Stomach (tissue), 9 donors: Measurements from ENCODE around the gene BLOC1S3. TPM values are rescaled to one million over a fixed set of nuclear protein-coding genes. Genes with fewer than 3 reads are reported as not detected.
A peak's percentile ranks its signal among the peaks of the same experiment; 100 is the strongest.

ENCODE experiments used
- DNase-seq, 2 donors: peaks; one replicate each; pipeline versions ENCODE4 v3.0.0 to v3.0.0-alpha.2; 2013 to 2019
- H3K27ac ChIP-seq, 5 donors: fragments of 200-600 bp in 4 of 5; sonication (generic) in 4 of 5; one replicate each; pipeline ENCODE4 v1.5.1; 2013 to 2019; ENCODE audit warnings: mild to moderate bottlenecking in 1 of 5, moderate library complexity in 1 of 5
- H3K27me3 ChIP-seq, 3 donors: fragments of 200-600 bp; sonication (generic); one replicate each; pipeline ENCODE4 v1.5.1; 2017 to 2019; ENCODE audit warnings: mixed run types in 1 of 3
- H3K36me3 ChIP-seq, 4 donors: fragments of 200-600 bp; sonication (generic); 1 replicate in 3 of 4; 2 replicates in 1 of 4; pipeline ENCODE4 v1.5.1; 2016 to 2019
- H3K4me1 ChIP-seq, 4 donors: fragments of 200-600 bp; sonication (generic); one replicate each; pipeline ENCODE4 v1.5.1; 2016 to 2019
- H3K4me3 ChIP-seq, 4 donors: fragments of 200-600 bp; sonication (generic) in 3 of 4; one replicate each; pipeline ENCODE4 v1.5.1; 2016 to 2019; ENCODE audit warnings: mild to moderate bottlenecking in 1 of 4
- H3K9me3 ChIP-seq, 4 donors: fragments of 200-600 bp; sonication (generic); one replicate each; pipeline ENCODE4 v1.5.1; 2016 to 2019
- EP300 ChIP-seq: sonication (generic); formaldehyde crosslinking; IDR thresholded peaks from one replicate; pipeline ENCODE4 v1.6.1; 2017; ENCODE audit warnings: antibody characterized with exemption
- POLR2A ChIP-seq, 4 donors: fragments of 450-650 bp; IDR thresholded peaks; one replicate each; pipeline ENCODE4 v1.6.1; 2016; ENCODE audit warnings: antibody characterized with exemption in 4 of 4, control low read depth in 2 of 4, mild to moderate bottlenecking in 1 of 4, moderate library complexity in 1 of 4
- POLR2AphosphoS5 ChIP-seq, 3 donors: sonication (generic); formaldehyde crosslinking; IDR thresholded peaks; one replicate each; pipeline ENCODE4 v1.6.1; 2016; ENCODE audit warnings: antibody characterized with exemption in 3 of 3
- WGBS, 5 donors: extraction: QIAGEN DNeasy Blood & Tissue Kit in 3 of 5; methylation state at CpG; one replicate each; pipeline versions ENCODE4 v1.1.5 to v1.1.7; 2013 to 2018; 5-methylcytosine and 5-hydroxymethylcytosine counted together
- intact Hi-C: fragments of 100-400 bp; cut with DNase I; formaldehyde crosslinking; loops from one replicate; pipeline ENCODE4 v1.15.1; 2023; ENCODE audit warnings: low total_unique reads
- polyA plus RNA-seq, 3 donors: library from polyadenylated mRNA; stranded (reverse); fragments of 200-250 nt; gene quantifications; one replicate each; pipeline ENCODE4 v1.2.3, GENCODE V29; 2013
- total RNA-seq, 5 donors: library from RNA; depleted of rRNA; stranded (reverse); fragments of >200 nt; gene quantifications; one replicate each; pipeline versions ENCODE4 v1.1.0 to v1.2.3, GENCODE V29; 2014 to 2016
- TF ChIP-seq, protein P1 (sequence below), 7 experiments: fragments of 450-650 bp in 4 of 7; fragments of 200-600 bp in 3 of 7; sonication (generic) in 3 of 7; IDR thresholded peaks; one replicate each; pipeline ENCODE4 v1.5.1; 2016 to 2019; ENCODE audit warnings: antibody characterized with exemption in 7 of 7, control low read depth in 2 of 7, mild to moderate bottlenecking in 1 of 7
- donor health status: healthy with polysubstance abuse.
- donor health status: Bipolar disorder and iron deficiency.
- donor health status: healthy.

BLOC1S3 gene
- total and polyA plus RNA-seq, 8 donors, result 3.1 to 71.0 (median 5.9) TPM

DNA sequence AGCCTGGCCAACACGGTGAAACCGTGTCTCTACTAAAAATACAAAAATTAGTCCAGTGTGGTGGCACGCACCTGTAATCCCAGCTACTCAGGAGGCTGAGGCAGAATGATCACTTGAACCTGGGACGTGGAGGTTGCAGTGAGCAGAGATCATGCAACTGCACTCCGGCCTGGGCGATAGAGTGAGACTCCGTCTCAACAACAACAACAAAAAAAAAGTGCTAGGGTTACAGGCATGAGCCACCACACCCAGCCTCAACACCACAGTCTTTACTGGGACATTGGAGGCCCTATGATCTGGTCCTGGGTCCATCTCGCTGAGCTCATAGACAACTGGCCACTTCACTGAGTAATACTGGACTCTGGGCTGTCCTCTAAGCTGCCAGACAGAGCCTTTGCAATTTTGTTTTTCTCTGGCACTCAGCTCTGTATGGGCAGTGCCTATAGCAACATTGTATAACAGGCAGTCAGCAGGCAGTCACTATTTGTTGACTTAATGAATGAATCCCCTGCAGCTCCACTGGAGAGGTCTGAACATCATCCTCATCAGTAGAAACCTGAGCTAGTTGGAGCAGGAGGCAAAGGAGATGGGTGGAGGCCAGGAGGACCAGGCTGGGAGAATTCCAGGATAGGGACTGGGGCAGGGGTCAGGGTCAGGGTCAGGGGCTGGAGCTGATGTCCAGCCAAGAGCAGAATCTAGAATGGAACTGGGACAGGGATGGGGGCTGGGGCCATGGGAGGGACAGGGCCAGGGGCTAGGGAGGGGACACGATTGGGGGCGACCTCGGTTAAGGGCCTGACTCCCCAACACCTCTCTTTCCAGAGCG, 8.1 kb downstream of the BLOC1S3 start:
- Histone ChIP-seq H3K27ac (no peak overlapping the region), H3K27me3 (no peaks in the 10 kb centered on the region), H3K4me1 (peaks cover 1 to 25% (median 6%) of the 10 kb centered on the region in 4 donors), H3K9me3 (no peaks in the 10 kb centered on the region), H3K4me3 (no peak overlapping the region), H3K36me3 (peaks cover 0 to 4% (median 2%) of the 10 kb centered on the region in 4 donors)
- DNase-seq, result no peak
- intact Hi-C loops, result no loop called here
- no peak for TF ChIP-seq POLR2A (IDR thresholded peaks at IDR 0.05)
- WGBS, 5 donors, result 79 to 93% (median 91%) methylated on average over 10 to 12 of the region's 12 CpGs

DNA sequence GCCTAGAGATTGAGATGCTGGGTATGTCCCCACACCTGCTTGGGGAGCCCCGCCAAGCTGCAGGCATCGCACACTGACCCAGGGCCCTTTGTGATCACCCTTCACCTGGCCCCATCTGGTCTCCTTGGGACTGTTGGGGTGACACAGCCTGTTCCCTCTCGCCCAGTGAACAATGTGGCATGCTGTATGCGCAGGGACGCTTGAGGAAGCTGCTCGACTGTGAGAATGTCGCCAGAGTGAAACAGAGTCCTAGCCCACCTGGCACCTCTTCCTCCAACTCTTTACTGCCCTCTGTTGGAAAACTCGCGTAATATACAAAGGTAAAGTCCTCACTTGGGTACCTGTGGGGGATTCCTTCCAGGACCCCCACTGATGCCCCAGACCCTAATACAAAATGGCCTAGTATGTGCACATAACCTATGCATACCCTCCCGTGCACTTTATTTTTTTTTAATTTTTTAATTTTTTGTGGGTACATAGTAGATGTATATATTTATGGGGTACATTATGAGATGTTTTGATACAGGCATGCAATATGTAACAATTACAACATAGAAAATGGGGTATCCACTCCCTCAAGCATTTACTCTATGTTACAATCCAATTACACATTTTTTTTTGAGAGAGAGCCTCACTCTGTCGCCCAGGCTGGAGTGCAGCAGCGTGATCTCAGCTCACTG, 9.0 kb downstream of the BLOC1S3 start:
- no peaks in the 10 kb centered on the region for H3K9me3 ChIP-seq
- no peak overlapping the region for H3K4me3 ChIP-seq
- H3K27ac ChIP-seq, result no peak overlapping the region
- H3K36me3 ChIP-seq, result peaks cover 0 to 9% (median 0%) of the 10 kb centered on the region in 4 donors
- 35 to 43% (median 40%) methylated on average over 10 to 12 of the region's 12 CpGs for WGBS, 5 donors
- no peaks in the 10 kb centered on the region for H3K27me3 ChIP-seq
- intact Hi-C loops, result no loop called here
- DNase-seq, result peak in 1 of 2 donors; percentile 73
- peaks cover 0 to 17% (median 5%) of the 10 kb centered on the region in 4 donors for H3K4me1 ChIP-seq
- no peak for TF ChIP-seq EP300
- no peak for TF ChIP-seq POLR2AphosphoS5 (IDR thresholded peaks at IDR 0.05)
- TF ChIP-seq, protein P1, sequence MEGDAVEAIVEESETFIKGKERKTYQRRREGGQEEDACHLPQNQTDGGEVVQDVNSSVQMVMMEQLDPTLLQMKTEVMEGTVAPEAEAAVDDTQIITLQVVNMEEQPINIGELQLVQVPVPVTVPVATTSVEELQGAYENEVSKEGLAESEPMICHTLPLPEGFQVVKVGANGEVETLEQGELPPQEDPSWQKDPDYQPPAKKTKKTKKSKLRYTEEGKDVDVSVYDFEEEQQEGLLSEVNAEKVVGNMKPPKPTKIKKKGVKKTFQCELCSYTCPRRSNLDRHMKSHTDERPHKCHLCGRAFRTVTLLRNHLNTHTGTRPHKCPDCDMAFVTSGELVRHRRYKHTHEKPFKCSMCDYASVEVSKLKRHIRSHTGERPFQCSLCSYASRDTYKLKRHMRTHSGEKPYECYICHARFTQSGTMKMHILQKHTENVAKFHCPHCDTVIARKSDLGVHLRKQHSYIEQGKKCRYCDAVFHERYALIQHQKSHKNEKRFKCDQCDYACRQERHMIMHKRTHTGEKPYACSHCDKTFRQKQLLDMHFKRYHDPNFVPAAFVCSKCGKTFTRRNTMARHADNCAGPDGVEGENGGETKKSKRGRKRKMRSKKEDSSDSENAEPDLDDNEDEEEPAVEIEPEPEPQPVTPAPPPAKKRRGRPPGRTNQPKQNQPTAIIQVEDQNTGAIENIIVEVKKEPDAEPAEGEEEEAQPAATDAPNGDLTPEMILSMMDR (IDR thresholded peaks at IDR 0.05), result peak in 4 of 7 experiments; percentile 16 to 54 (median 36)
- TF ChIP-seq POLR2A (IDR thresholded peaks at IDR 0.05), result no peak

DNA sequence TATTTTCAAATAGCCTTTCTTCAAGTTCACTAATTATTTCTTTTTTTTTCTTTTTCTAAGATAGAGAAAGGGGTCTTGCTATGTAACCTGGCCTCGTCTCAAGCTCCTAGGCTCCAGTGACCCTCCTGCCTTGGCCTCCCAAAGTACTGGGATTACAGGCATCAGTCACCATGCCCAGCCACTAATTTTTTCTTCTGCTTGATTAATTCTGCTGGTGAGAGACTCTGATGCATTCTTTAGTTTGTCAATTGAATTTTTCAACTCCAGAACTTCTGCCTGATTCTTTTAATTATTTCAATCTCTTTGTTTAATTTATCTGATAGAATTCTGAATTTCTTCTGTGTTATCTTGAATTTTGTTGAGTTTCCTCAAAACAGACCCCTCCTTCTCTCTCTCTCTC, 11.4 kb downstream of the BLOC1S3 start:
- DNase-seq, result no peak
- Histone ChIP-seq H3K4me1 (peaks cover 0 to 5% (median 0%) of the 10 kb centered on the region in 4 donors), H3K9me3 (no peaks in the 10 kb centered on the region), H3K27ac (no peak overlapping the region), H3K4me3 (no peak overlapping the region), H3K27me3 (no peaks in the 10 kb centered on the region), H3K36me3 (peaks cover 0 to 9% (median 0%) of the 10 kb centered on the region in 4 donors)
- no peak for TF ChIP-seq POLR2AphosphoS5 (IDR thresholded peaks at IDR 0.05)
- no peak for TF ChIP-seq EP300
- TF ChIP-seq, protein P1 (IDR thresholded peaks at IDR 0.05), result no peak
- TF ChIP-seq POLR2A (IDR thresholded peaks at IDR 0.05), result no peak
- intact Hi-C loops, result no loop called here
- 77 to 100% (median 97%) methylated on average over 1 of the region's 1 CpG for WGBS, 5 donors

DNA sequence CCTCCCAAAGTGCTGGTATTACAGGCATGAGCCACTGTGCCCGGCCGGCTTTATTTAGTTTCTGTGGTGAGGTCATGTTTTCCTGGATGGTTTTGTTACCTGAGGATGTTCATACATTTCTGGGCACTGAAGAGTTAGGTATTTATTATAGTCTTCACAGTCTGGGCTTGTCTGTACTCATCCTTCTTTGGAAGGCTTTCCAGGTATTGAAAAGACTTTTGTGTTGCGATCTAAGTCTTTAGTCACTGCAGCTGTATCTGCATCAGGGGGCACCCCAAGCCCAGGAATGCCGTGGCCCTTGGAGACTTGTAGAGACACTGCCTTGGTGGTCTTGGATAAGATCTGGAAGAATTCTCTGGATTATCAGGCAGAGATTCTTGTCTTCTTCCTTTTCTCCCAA, 12.8 kb downstream of the BLOC1S3 start:
- no peaks in the 10 kb centered on the region for H3K9me3 ChIP-seq
- H3K27ac ChIP-seq, result no peak overlapping the region
- intact Hi-C loops, result no loop called here
- H3K36me3 ChIP-seq, result peaks cover 0 to 9% (median 0%) of the 10 kb centered on the region in 4 donors
- DNase-seq, result no peak
- H3K4me3 ChIP-seq, result no peak overlapping the region
- peaks cover 0 to 5% (median 0%) of the 10 kb centered on the region in 4 donors for H3K4me1 ChIP-seq
- H3K27me3 ChIP-seq, result no peaks in the 10 kb centered on the region
- no peak for TF ChIP-seq POLR2A (IDR thresholded peaks at IDR 0.05)
- TF ChIP-seq POLR2AphosphoS5 (IDR thresholded peaks at IDR 0.05), result no peak
- TF ChIP-seq EP300, result no peak
- WGBS, 5 donors, result 89 to 97% (median 94%) methylated on average over 4 of the region's 4 CpGs

DNA sequence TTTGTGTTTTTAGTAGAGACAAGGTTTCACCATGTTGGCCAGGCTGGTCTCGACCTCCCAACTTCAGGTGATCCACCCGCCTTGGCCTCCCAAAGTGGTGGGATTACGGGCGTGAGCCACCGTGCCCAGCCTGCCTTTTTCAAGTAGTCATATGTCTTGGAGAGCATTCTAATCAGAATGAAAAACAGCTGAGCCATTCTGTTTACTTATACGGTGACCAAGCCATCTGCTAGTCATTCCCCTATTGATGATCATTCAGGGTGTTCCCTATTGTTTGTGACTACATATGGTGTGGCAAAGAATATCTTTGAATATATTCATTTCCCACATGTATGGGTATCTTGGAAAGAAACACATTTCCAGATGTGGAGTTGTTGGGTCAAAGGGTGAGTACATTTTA, 17.2 kb downstream of the BLOC1S3 start:
- H3K27me3 ChIP-seq, result no peaks in the 10 kb centered on the region
- 72 to 86% (median 78%) methylated on average over 6 of the region's 6 CpGs for WGBS, 5 donors
- H3K4me3 ChIP-seq, result no peak overlapping the region
- no peak for DNase-seq
- TF ChIP-seq POLR2AphosphoS5 (IDR thresholded peaks at IDR 0.05) (no peak), POLR2A (IDR thresholded peaks at IDR 0.05) (no peak), EP300 (no peak)
- TF ChIP-seq, protein P1 (IDR thresholded peaks at IDR 0.05), result no peak
- peaks cover 0 to 9% (median 0%) of the 10 kb centered on the region in 4 donors for H3K36me3 ChIP-seq
- no peak overlapping the region for H3K27ac ChIP-seq
- intact Hi-C loops, result no loop called here
- H3K4me1 ChIP-seq, result no peaks in the 10 kb centered on the region
- no peaks in the 10 kb centered on the region for H3K9me3 ChIP-seq
